ENCODE data around the gene SLC38A11. TPM values are rescaled to one million over a fixed set of nuclear protein-coding genes. Genes with fewer than 3 reads are reported as not detected.

Gene SLC38A11
- total RNA-seq, 1 donor from 2014 or later, result not detected

GRCh38 chr2:164974221-164974620 is 18.9 kb upstream of the SLC38A11 start:
- DNase-seq (ENCODE audit: extremely low spot score, unreplicated experiment), result no peak
- TF ChIP-seq CTCF (IDR thresholded peaks at IDR 0.05), result no peak
- Mint-ChIP-seq H3K27ac (ENCODE audit: unreplicated experiment) (no peak overlapping the region), H3K9me3 (ENCODE audit: unreplicated experiment) (no peaks in the 10 kb centered on the region), H3K4me3 (ENCODE audit: unreplicated experiment) (no peak overlapping the region), H3K36me3 (ENCODE audit: unreplicated experiment) (no peaks in the 10 kb centered on the region), H3K4me1 (ENCODE audit: unreplicated experiment) (peaks cover 34% of the 10 kb centered on the region), H3K27me3 (ENCODE audit: unreplicated experiment) (no peaks in the 10 kb centered on the region)

- H3K9me3 Mint-ChIP-seq (ENCODE audit: unreplicated experiment), result no peaks in the 10 kb centered on the region
- TF ChIP-seq CTCF (IDR thresholded peaks at IDR 0.05), result no peak
- DNase-seq (ENCODE audit: extremely low spot score, unreplicated experiment), result no peak
- H3K27ac Mint-ChIP-seq (ENCODE audit: unreplicated experiment), result no peak overlapping the region
- no peaks in the 10 kb centered on the region for H3K27me3 Mint-ChIP-seq (ENCODE audit: unreplicated experiment)
- peaks cover 44% of the 10 kb centered on the region for H3K4me1 Mint-ChIP-seq (ENCODE audit: unreplicated experiment)
- no peak overlapping the region for H3K4me3 Mint-ChIP-seq (ENCODE audit: unreplicated experiment)
- no peaks in the 10 kb centered on the region for H3K36me3 Mint-ChIP-seq (ENCODE audit: unreplicated experiment)
These were observed 16.9 kb upstream of the SLC38A11 start for GRCh38 chr2:164972216-164972615.

- Mint-ChIP-seq H3K27me3 (ENCODE audit: unreplicated experiment) (no peaks in the 10 kb centered on the region), H3K4me3 (ENCODE audit: unreplicated experiment) (no peak overlapping the region), H3K36me3 (ENCODE audit: unreplicated experiment) (no peaks in the 10 kb centered on the region), H3K4me1 (ENCODE audit: unreplicated experiment) (peaks cover 42% of the 10 kb centered on the region), H3K9me3 (ENCODE audit: unreplicated experiment) (no peaks in the 10 kb centered on the region), H3K27ac (ENCODE audit: unreplicated experiment) (peak overlapping the region; percentile 68)
- no peak for DNase-seq (ENCODE audit: extremely low spot score, unreplicated experiment)
- TF ChIP-seq CTCF (IDR thresholded peaks at IDR 0.05), result no peak
These were observed 14.8 kb upstream of the SLC38A11 start for GRCh38 chr2:164969909-164970690.

GRCh38 chr2:164967781-164968228 is 12.5 kb upstream of the SLC38A11 start:
- Mint-ChIP-seq H3K9me3 (ENCODE audit: unreplicated experiment) (no peaks in the 10 kb centered on the region), H3K36me3 (ENCODE audit: unreplicated experiment) (no peaks in the 10 kb centered on the region), H3K27me3 (ENCODE audit: unreplicated experiment) (no peaks in the 10 kb centered on the region), H3K4me3 (ENCODE audit: unreplicated experiment) (no peak overlapping the region), H3K27ac (ENCODE audit: unreplicated experiment) (no peak overlapping the region), H3K4me1 (ENCODE audit: unreplicated experiment) (peaks cover 41% of the 10 kb centered on the region)
- DNase-seq (ENCODE audit: extremely low spot score, unreplicated experiment), result no peak
- no peak for TF ChIP-seq CTCF (IDR thresholded peaks at IDR 0.05)

GRCh38 chr2:164967361-164967760 is 12.0 kb upstream of the SLC38A11 start:
- H3K4me1 Mint-ChIP-seq (ENCODE audit: unreplicated experiment), result peaks cover 41% of the 10 kb centered on the region
- H3K9me3 Mint-ChIP-seq (ENCODE audit: unreplicated experiment), result no peaks in the 10 kb centered on the region

More at GRCh38 chr2:164967361-164967760, 12.0 kb upstream of the SLC38A11 start:
- no peak for TF ChIP-seq CTCF (IDR thresholded peaks at IDR 0.05)
- no peaks in the 10 kb centered on the region for H3K36me3 Mint-ChIP-seq (ENCODE audit: unreplicated experiment)
- H3K27me3 Mint-ChIP-seq (ENCODE audit: unreplicated experiment), result no peaks in the 10 kb centered on the region
- H3K27ac Mint-ChIP-seq (ENCODE audit: unreplicated experiment), result no peak overlapping the region
- H3K4me3 Mint-ChIP-seq (ENCODE audit: unreplicated experiment), result no peak overlapping the region
- DNase-seq (ENCODE audit: extremely low spot score, unreplicated experiment), result no peak
